Mesothelial cell of epicardium (in vitro differentiated cells): ENCODE results near the gene PCDHB9. TPM values are rescaled to one million over a fixed set of nuclear protein-coding genes. Genes with fewer than 3 reads are reported as not detected.
A peak's percentile ranks its signal among the peaks of the same experiment; 100 is the strongest.
"Not testable (repeated sequence)": the region's sequence is repeated elsewhere in the genome, so short reads cannot be mapped to it uniquely, and the experiment has no call there.

Experiments
- DNase-seq, 2 experiments: peaks; one replicate each; pipeline ENCODE4 v3.0.0; 2021; ENCODE audit warnings: low spot score in 2 of 2; ENCODE audit not compliant: unreplicated experiment in 2 of 2
- H3K27ac Mint-ChIP-seq: 2 replicates; pipeline ENCODE4 v1.8.0; 2021; ENCODE audit warnings: mixed read lengths
- H3K27me3 Mint-ChIP-seq: 2 replicates; pipeline ENCODE4 v1.8.0; 2021; ENCODE audit warnings: low read depth, mixed read lengths
- H3K36me3 Mint-ChIP-seq: 2 replicates; pipeline ENCODE4 v1.8.0; 2021; ENCODE audit warnings: mixed read lengths
- H3K4me1 Mint-ChIP-seq: 2 replicates; pipeline ENCODE4 v1.8.0; 2021; ENCODE audit warnings: mixed read lengths
- H3K4me3 Mint-ChIP-seq: 2 replicates; pipeline ENCODE4 v1.8.0; 2021; ENCODE audit warnings: mild to moderate bottlenecking, moderate library complexity, mixed read lengths
- H3K9me3 Mint-ChIP-seq: 2 replicates; pipeline ENCODE4 v1.8.0; 2021; ENCODE audit warnings: mixed read lengths
- total RNA-seq: library from RNA; stranded (reverse); gene quantifications from 3 replicates; pipeline ENCODE4 v1.2.1, GENCODE V29; 2021
- TF ChIP-seq, protein P1 (sequence below): fragments of 200-600 bp; sonication (generic); IDR thresholded peaks from one replicate; pipeline ENCODE4 v1.5.0; 2021; ENCODE audit warnings: antibody characterized with exemption; ENCODE audit not compliant: unreplicated experiment

The PCDHB9 gene
- total RNA-seq, 1 donor from 2014 or later, result 14.5 TPM

DNA sequence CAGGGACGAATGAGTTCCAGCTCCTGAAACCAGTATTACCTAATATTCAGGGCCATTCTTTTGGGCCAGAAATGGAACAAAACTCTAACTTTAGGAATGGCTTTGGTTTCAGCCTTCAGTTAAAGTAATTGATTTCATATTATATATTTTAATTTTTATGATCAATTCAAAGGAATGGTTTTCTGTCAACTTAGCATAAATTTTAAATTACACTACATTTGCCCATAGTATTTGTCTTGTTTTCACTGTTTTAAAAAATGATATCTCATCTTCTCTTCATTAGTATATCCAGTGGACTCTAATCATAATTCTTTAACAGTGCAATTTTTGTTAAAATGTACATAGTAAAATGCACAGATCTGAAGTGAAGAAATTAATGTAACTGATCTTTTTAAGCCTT is 6.6 kb upstream of the PCDHB9 start:
- no peaks in the 10 kb centered on the region for H3K4me1 Mint-ChIP-seq
- DNase-seq, result no peak
- peaks cover 40% of the 10 kb centered on the region for H3K9me3 Mint-ChIP-seq
- TF ChIP-seq, protein P1, sequence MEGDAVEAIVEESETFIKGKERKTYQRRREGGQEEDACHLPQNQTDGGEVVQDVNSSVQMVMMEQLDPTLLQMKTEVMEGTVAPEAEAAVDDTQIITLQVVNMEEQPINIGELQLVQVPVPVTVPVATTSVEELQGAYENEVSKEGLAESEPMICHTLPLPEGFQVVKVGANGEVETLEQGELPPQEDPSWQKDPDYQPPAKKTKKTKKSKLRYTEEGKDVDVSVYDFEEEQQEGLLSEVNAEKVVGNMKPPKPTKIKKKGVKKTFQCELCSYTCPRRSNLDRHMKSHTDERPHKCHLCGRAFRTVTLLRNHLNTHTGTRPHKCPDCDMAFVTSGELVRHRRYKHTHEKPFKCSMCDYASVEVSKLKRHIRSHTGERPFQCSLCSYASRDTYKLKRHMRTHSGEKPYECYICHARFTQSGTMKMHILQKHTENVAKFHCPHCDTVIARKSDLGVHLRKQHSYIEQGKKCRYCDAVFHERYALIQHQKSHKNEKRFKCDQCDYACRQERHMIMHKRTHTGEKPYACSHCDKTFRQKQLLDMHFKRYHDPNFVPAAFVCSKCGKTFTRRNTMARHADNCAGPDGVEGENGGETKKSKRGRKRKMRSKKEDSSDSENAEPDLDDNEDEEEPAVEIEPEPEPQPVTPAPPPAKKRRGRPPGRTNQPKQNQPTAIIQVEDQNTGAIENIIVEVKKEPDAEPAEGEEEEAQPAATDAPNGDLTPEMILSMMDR, result no peak
- no peaks in the 10 kb centered on the region for H3K27me3 Mint-ChIP-seq
- peaks cover 34% of the 10 kb centered on the region for H3K36me3 Mint-ChIP-seq
- H3K4me3 Mint-ChIP-seq, result no peak overlapping the region
- no peak overlapping the region for H3K27ac Mint-ChIP-seq

DNA sequence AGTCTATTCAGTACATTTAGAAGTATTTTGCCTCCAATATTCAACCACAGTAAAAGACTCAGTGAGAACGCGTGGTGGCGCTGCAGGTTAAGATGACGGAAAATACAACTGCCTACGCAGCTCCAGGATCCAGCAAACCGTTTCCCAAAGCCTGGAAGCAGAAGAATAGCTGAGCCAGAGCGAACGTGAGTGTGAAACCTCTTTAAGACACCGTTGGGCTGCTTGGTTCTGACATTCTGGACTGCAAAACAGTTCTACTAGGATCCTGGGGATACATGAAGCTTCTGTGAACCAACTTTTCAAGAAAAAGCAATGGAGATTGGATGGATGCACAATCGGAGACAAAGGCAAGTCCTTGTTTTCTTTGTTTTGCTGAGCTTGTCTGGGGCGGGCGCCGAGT is 4.7 kb upstream of the PCDHB9 start, which contains the start of gene PCDHB16:
PCDHB16 (plus strand) TSS at position 140 of the 400 bp plus-strand sequence; CDS start at position 313, 173 bp downstream.
- peak within 1 kb of the TSS; percentile 88 for H3K4me3 Mint-ChIP-seq
- peak within 1 kb of the TSS; percentile 95 for H3K27ac Mint-ChIP-seq

DNA sequence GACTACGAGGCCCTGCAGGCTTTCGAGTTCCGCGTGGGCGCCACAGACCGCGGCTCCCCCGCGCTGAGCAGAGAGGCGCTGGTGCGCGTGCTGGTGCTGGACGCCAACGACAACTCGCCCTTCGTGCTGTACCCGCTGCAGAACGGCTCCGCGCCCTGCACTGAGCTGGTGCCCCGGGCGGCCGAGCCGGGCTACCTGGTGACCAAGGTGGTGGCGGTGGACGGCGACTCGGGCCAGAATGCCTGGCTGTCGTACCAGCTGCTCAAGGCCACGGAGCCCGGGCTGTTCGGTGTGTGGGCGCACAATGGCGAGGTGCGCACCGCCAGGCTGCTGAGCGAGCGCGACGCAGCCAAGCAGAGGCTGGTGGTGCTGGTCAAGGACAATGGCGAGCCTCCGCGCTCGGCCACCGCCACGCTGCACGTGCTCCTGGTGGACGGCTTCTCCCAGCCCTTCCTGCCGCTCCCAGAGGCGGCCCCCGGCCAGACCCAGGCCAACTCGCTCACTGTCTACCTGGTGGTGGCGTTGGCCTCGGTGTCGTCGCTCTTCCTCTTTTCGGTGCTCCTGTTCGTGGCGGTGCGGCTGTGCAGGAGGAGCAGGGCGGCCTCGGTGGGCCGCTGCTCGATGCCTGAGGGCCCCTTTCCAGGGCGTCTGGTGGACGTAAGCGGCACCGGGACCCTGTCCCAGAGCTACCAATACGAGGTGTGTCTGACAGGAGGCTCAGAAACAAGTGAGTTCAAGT is 2.7 kb upstream of the PCDHB9 start:
- peak overlapping the region; percentile 41 for H3K4me3 Mint-ChIP-seq

More for the DNA sequence above, 4.7 kb upstream of the PCDHB9 start, which contains the start of gene PCDHB16:
- peaks cover 48% of the 10 kb centered on the region for H3K36me3 Mint-ChIP-seq
- no peaks in the 10 kb centered on the region for H3K27me3 Mint-ChIP-seq
- H3K9me3 Mint-ChIP-seq, result peaks cover 53% of the 10 kb centered on the region
- TF ChIP-seq, protein P1, result no peak
- DNase-seq, result peak; percentile 46 to 70
- no peaks in the 10 kb centered on the region for H3K4me1 Mint-ChIP-seq

GRCh38 chr5:141188682-141189081 is 1.7 kb downstream of the PCDHB9 start:
- not testable (repeated sequence) for H3K27ac Mint-ChIP-seq

More for the DNA sequence above, 2.7 kb upstream of the PCDHB9 start:
- peaks cover 64% of the 10 kb centered on the region for H3K9me3 Mint-ChIP-seq
- H3K36me3 Mint-ChIP-seq, result peaks cover 59% of the 10 kb centered on the region
- H3K27ac Mint-ChIP-seq, H3K27me3 Mint-ChIP-seq, DNase-seq, H3K4me1 Mint-ChIP-seq: not testable (repeated sequence)

DNA sequence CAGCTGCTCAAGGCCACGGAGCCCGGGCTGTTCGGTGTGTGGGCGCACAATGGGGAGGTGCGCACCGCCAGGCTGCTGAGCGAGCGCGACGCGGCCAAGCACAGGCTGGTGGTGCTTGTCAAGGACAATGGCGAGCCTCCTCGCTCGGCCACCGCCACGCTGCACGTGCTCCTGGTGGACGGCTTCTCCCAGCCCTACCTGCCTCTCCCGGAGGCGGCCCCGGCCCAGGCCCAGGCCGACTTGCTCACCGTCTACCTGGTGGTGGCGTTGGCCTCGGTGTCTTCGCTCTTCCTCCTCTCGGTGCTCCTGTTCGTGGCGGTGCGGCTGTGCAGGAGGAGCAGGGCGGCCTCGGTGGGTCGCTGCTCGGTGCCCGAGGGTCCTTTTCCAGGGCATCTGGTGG is 2.2 kb downstream of the PCDHB9 start:
- Mint-ChIP-seq H3K9me3 (peaks cover 61% of the 10 kb centered on the region), H3K36me3 (peaks cover 63% of the 10 kb centered on the region)
- H3K27ac Mint-ChIP-seq, H3K27me3 Mint-ChIP-seq, DNase-seq, H3K4me1 Mint-ChIP-seq, H3K4me3 Mint-ChIP-seq: not testable (repeated sequence)

More at GRCh38 chr5:141188682-141189081, 1.7 kb downstream of the PCDHB9 start:
- not testable (repeated sequence) for H3K4me1 Mint-ChIP-seq, DNase-seq, H3K27me3 Mint-ChIP-seq, H3K4me3 Mint-ChIP-seq
- H3K36me3 Mint-ChIP-seq, result peaks cover 63% of the 10 kb centered on the region
- H3K9me3 Mint-ChIP-seq, result peaks cover 62% of the 10 kb centered on the region

GRCh38 chr5:141192110-141192725 is 5.3 kb downstream of the PCDHB9 start, which contains the start of gene PCDHB10:
PCDHB10 (plus strand) TSS chr5:141192353; CDS start chr5:141192553, 200 bp downstream.
- no peaks in the 10 kb centered on the region for H3K27me3 Mint-ChIP-seq
- H3K27ac Mint-ChIP-seq, result no peak within 1 kb of the TSS
- peaks cover 55% of the 10 kb centered on the region for H3K9me3 Mint-ChIP-seq
- no peaks in the 10 kb centered on the region for H3K4me1 Mint-ChIP-seq
- TF ChIP-seq, protein P1, result peak; percentile 28
- peaks cover 54% of the 10 kb centered on the region for H3K36me3 Mint-ChIP-seq
- DNase-seq, result no peak
- H3K4me3 Mint-ChIP-seq, result peak within 1 kb of the TSS; percentile 46

DNA sequence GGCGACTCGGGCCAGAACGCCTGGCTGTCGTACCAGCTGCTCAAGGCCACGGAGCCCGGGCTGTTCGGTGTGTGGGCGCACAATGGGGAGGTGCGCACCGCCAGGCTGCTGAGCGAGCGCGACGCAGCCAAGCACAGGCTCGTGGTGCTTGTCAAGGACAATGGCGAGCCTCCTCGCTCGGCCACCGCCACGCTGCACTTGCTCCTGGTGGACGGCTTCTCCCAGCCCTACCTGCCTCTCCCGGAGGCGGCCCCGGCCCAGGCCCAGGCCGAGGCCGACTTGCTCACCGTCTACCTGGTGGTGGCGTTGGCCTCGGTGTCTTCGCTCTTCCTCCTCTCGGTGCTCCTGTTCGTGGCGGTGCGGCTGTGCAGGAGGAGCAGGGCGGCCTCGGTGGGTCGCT is 7.4 kb downstream of the PCDHB9 start:
- not testable (repeated sequence) for H3K27me3 Mint-ChIP-seq, H3K27ac Mint-ChIP-seq, H3K4me3 Mint-ChIP-seq, DNase-seq, H3K4me1 Mint-ChIP-seq
- peaks cover 65% of the 10 kb centered on the region for H3K9me3 Mint-ChIP-seq
- peaks cover 56% of the 10 kb centered on the region for H3K36me3 Mint-ChIP-seq
